ENCODE data around the gene RMDN2. TPM values are rescaled to one million over a fixed set of nuclear protein-coding genes. Genes with fewer than 3 reads are reported as not detected.

The RMDN2 gene
- polyA plus RNA-seq, 1 donor (not counting 4 experiments of a cell fraction or from before 2014, with no cell fraction given): 9.3 TPM

DNA sequence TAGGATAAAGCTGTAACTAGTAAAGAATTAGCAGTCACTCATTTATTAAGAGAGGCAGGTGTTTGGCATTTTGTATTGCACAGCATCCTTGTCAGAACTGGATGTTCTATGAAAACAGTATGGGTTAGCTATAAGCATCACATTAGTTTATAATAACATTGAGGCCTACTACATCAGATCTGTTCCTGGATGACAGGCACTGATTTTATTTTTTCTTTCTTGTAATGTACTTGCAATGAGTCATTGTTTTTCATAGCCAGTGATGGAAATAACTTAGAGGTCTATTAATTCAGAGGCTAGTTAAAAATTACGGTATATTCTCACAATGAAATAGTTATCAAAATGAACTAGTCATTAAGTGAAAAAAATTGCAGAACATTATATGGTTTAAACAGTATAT lies 13.0 kb upstream of the RMDN2 start:
- TF ChIP-seq, protein P1, sequence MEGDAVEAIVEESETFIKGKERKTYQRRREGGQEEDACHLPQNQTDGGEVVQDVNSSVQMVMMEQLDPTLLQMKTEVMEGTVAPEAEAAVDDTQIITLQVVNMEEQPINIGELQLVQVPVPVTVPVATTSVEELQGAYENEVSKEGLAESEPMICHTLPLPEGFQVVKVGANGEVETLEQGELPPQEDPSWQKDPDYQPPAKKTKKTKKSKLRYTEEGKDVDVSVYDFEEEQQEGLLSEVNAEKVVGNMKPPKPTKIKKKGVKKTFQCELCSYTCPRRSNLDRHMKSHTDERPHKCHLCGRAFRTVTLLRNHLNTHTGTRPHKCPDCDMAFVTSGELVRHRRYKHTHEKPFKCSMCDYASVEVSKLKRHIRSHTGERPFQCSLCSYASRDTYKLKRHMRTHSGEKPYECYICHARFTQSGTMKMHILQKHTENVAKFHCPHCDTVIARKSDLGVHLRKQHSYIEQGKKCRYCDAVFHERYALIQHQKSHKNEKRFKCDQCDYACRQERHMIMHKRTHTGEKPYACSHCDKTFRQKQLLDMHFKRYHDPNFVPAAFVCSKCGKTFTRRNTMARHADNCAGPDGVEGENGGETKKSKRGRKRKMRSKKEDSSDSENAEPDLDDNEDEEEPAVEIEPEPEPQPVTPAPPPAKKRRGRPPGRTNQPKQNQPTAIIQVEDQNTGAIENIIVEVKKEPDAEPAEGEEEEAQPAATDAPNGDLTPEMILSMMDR (optimal IDR thresholded peaks at IDR 0.05 in 1 of 3, IDR thresholded peaks at IDR 0.05 in 1 of 3, conservative IDR thresholded peaks at IDR 0.05 in 1 of 3; ENCODE audit: extremely low read depth in 1 of 3, insufficient read depth in 2 of 3, low read length in 3 of 3): no peak
- TF ChIP-seq EZH2 (IDR thresholded peaks at IDR 0.05; ENCODE audit: low read length): no peak
- Histone ChIP-seq H3K27me3 (ENCODE audit: control insufficient read depth, extremely low read depth, insufficient read depth, low read length) (no peaks in the 10 kb centered on the region), H2AFZ (ENCODE audit: control insufficient read depth, low read length) (no peak overlapping the region), H3K9me1 (ENCODE audit: control insufficient read depth, extremely low read depth, insufficient read depth, low read length) (no peaks in the 10 kb centered on the region), H4K20me1 (ENCODE audit: control insufficient read depth, extremely low read depth, insufficient read depth, low read length) (no peaks in the 10 kb centered on the region), H3K9me3 (ENCODE audit: control insufficient read depth, low read depth, low read length) (no peaks in the 10 kb centered on the region), H3K4me3 (ENCODE audit: control insufficient read depth in 2 of 3, extremely low read depth in 1 of 3, insufficient read depth in 2 of 3, low read depth in 1 of 3, low read length in 3 of 3) (no peak overlapping the region), H3K36me3 (ENCODE audit: control insufficient read depth in 2 of 2, extremely low read depth in 1 of 2, insufficient read depth in 2 of 2, low read length in 2 of 2) (no peaks in the 10 kb centered on the region), H3K4me1 (ENCODE audit: control insufficient read depth, extremely low read depth, insufficient read depth, low read length) (peaks cover 27% of the 10 kb centered on the region), H3K4me2 (ENCODE audit: control insufficient read depth, extremely low read depth, insufficient read depth, low read depth, low read length) (no peak overlapping the region), H3K27ac (ENCODE audit: control insufficient read depth, insufficient read depth, low read length) (no peak overlapping the region), H3K9ac (ENCODE audit: control insufficient read depth, extremely low read depth, insufficient read depth, low read length) (no peak overlapping the region), H3K79me2 (ENCODE audit: control insufficient read depth, insufficient read depth, low read length) (no peaks in the 10 kb centered on the region)
- dilution Hi-C loops (cut with MboI; ENCODE audit: extremely low pct_ligation_motif_present, low sequenced_read_pairs): no loop called here
- no peak for DNase-seq (ENCODE audit: low read depth, low spot score)
- FAIRE-seq: no peak

DNA sequence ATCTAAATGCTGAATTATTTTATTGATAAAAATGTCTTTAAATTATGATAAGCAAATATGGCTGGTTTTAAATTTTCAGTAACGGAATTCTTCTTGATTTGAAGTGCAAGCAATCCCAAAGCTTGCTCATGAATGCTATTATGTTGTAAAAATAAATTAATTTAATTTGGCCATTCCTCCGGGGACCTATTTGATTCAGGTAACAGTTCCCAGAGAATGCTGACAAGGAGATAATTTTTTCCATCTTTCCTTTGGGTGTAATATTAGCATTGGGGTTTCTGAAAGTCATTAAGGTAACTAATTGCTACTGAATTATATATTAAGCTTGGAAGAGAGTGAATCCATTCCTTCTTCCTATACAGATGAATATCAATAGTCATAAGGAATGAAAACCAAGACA lies 12.5 kb upstream of the RMDN2 start:
- Histone ChIP-seq H4K20me1 (ENCODE audit: control insufficient read depth, extremely low read depth, insufficient read depth, low read length) (no peaks in the 10 kb centered on the region), H3K27ac (ENCODE audit: control insufficient read depth, insufficient read depth, low read length) (no peak overlapping the region), H2AFZ (ENCODE audit: control insufficient read depth, low read length) (no peak overlapping the region), H3K27me3 (ENCODE audit: control insufficient read depth, extremely low read depth, insufficient read depth, low read length) (no peaks in the 10 kb centered on the region), H3K9me3 (ENCODE audit: control insufficient read depth, low read depth, low read length) (no peaks in the 10 kb centered on the region), H3K79me2 (ENCODE audit: control insufficient read depth, insufficient read depth, low read length) (no peaks in the 10 kb centered on the region), H3K36me3 (ENCODE audit: control insufficient read depth in 2 of 2, extremely low read depth in 1 of 2, insufficient read depth in 2 of 2, low read length in 2 of 2) (no peaks in the 10 kb centered on the region), H3K9me1 (ENCODE audit: control insufficient read depth, extremely low read depth, insufficient read depth, low read length) (no peaks in the 10 kb centered on the region), H3K4me3 (ENCODE audit: control insufficient read depth in 2 of 3, extremely low read depth in 1 of 3, insufficient read depth in 2 of 3, low read depth in 1 of 3, low read length in 3 of 3) (no peak overlapping the region), H3K4me1 (ENCODE audit: control insufficient read depth, extremely low read depth, insufficient read depth, low read length) (peaks cover 31% of the 10 kb centered on the region), H3K9ac (ENCODE audit: control insufficient read depth, extremely low read depth, insufficient read depth, low read length) (no peak overlapping the region), H3K4me2 (ENCODE audit: control insufficient read depth, extremely low read depth, insufficient read depth, low read depth, low read length) (no peak overlapping the region)
- no peak for FAIRE-seq
- no peak for TF ChIP-seq EZH2 (IDR thresholded peaks at IDR 0.05; ENCODE audit: low read length)
- dilution Hi-C loops (cut with MboI; ENCODE audit: extremely low pct_ligation_motif_present, low sequenced_read_pairs): no loop called here
- DNase-seq (ENCODE audit: low read depth, low spot score): no peak

DNA sequence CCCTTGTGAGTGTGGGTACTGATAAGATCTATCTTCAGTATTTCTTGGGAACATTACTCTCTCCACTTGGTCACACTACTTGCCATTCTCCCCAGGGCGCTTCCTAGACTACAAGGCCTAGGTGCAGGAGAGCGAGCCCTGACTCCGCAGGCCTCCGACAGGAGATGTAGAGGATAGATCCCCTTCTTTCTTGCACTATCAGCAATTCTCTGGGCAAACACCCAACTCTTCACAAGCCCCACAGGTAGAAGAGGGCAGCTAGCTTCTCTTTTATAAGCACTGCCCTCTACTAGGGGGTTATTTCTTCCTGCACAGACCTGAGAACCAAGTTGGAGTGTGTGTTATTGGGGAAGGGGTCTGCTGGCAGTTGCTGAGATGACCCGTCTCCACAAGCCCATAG lies 10.7 kb upstream of the RMDN2 start:
- Histone ChIP-seq H3K9me3 (ENCODE audit: control insufficient read depth, low read depth, low read length) (no peaks in the 10 kb centered on the region), H3K9ac (ENCODE audit: control insufficient read depth, extremely low read depth, insufficient read depth, low read length) (no peak overlapping the region), H3K27me3 (ENCODE audit: control insufficient read depth, extremely low read depth, insufficient read depth, low read length) (no peaks in the 10 kb centered on the region), H2AFZ (ENCODE audit: control insufficient read depth, low read length) (no peak overlapping the region), H3K4me2 (ENCODE audit: control insufficient read depth, extremely low read depth, insufficient read depth, low read depth, low read length) (no peak overlapping the region), H3K27ac (ENCODE audit: control insufficient read depth, insufficient read depth, low read length) (no peak overlapping the region), H3K9me1 (ENCODE audit: control insufficient read depth, extremely low read depth, insufficient read depth, low read length) (no peaks in the 10 kb centered on the region), H3K79me2 (ENCODE audit: control insufficient read depth, insufficient read depth, low read length) (no peaks in the 10 kb centered on the region), H3K4me1 (ENCODE audit: control insufficient read depth, extremely low read depth, insufficient read depth, low read length) (peaks cover 30% of the 10 kb centered on the region), H3K4me3 (ENCODE audit: control insufficient read depth in 2 of 3, extremely low read depth in 1 of 3, insufficient read depth in 2 of 3, low read depth in 1 of 3, low read length in 3 of 3) (no peak overlapping the region), H3K36me3 (ENCODE audit: control insufficient read depth in 2 of 2, extremely low read depth in 1 of 2, insufficient read depth in 2 of 2, low read length in 2 of 2) (no peaks in the 10 kb centered on the region), H4K20me1 (ENCODE audit: control insufficient read depth, extremely low read depth, insufficient read depth, low read length) (no peaks in the 10 kb centered on the region)
- TF ChIP-seq EZH2 (IDR thresholded peaks at IDR 0.05; ENCODE audit: low read length): no peak
- no peak for DNase-seq (ENCODE audit: low read depth, low spot score)
- FAIRE-seq: no peak
- dilution Hi-C loops (cut with MboI; ENCODE audit: extremely low pct_ligation_motif_present, low sequenced_read_pairs): no loop called here

Data from keratinocyte (primary cell).